Endothelial cell of umbilical vein (primary cell): ENCODE data around the gene LRFN5.

ENCODE experiments used
- EZH2 ChIP-seq: IDR thresholded peaks from 2 replicates; pipeline ENCODE4 v1.6.1; 2012; ENCODE audit warnings: borderline replicate concordance, low read depth, mild to moderate bottlenecking, moderate library complexity, low read length, inconsistent platforms; ENCODE audit not compliant: severe bottlenecking
- FOS ChIP-seq: IDR thresholded peaks from 2 replicates; pipeline ENCODE4 v1.6.1; 2011; ENCODE audit warnings: mild to moderate bottlenecking, low read length, moderate library complexity, borderline replicate concordance; ENCODE audit not compliant: insufficient read depth
- JUN ChIP-seq: IDR thresholded peaks from 2 replicates; pipeline ENCODE4 v1.6.1; 2011; ENCODE audit warnings: borderline replicate concordance, low read depth; ENCODE audit not compliant: insufficient read length, insufficient read depth
- MAX ChIP-seq: IDR thresholded peaks from 2 replicates; pipeline ENCODE4 v1.6.1; 2011; ENCODE audit not compliant: insufficient read depth, insufficient read length
- MYC ChIP-seq: IDR thresholded peaks from one replicate; pipeline ENCODE4 v1.6.1; 2011; ENCODE audit warnings: mild to moderate bottlenecking, low read depth, low read length
- POLR2A ChIP-seq: IDR thresholded peaks from 2 replicates; pipeline ENCODE4 v1.6.1; 2012; ENCODE audit warnings: low read depth, mild to moderate bottlenecking, control low read depth, low read length
- POLR2AphosphoS5 ChIP-seq: IDR thresholded peaks from 2 replicates; pipeline ENCODE4 v1.6.1; 2012; ENCODE audit warnings: low read depth, mild to moderate bottlenecking, control low read depth, low read length, moderate library complexity; ENCODE audit not compliant: insufficient read depth
- TF ChIP-seq, protein P1 (sequence below), 2 donors: IDR thresholded peaks; 1 replicate in 1 of 2; 2 replicates in 1 of 2; pipeline ENCODE4 v1.5.1; 2011; ENCODE audit warnings: low read length in 2 of 2, mild to moderate bottlenecking in 2 of 2, moderate library complexity in 2 of 2, control low read depth in 1 of 2, inconsistent platforms in 1 of 2, low read depth in 1 of 2; ENCODE audit not compliant: insufficient read depth in 1 of 2; ENCODE audit errors: extremely low read depth in 1 of 2

DNA sequence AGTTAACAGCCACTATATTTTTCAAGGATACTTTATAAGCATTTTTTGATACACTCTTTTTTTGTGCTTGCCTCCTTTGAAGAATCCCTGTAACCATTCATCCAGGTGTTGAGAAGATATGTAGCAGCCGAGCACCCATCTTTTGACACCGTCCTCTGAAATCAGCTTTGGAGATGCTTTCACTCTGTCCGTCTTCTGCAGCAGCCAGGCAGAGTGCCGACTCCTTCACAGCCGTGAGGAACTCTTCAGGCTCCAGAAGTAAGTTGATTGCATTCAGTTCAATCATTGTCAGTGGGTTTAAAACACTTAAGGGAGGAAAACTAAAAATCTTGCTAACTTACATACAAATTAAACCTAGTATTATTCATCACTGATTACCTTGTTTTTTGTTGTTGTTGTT is 160.1 kb downstream of the LRFN5 start:
- TF ChIP-seq EZH2 (no peak), POLR2A (no peak), MYC (no peak), MAX (no peak), POLR2AphosphoS5 (no peak), JUN (no peak), FOS (no peak)
- TF ChIP-seq, protein P1, sequence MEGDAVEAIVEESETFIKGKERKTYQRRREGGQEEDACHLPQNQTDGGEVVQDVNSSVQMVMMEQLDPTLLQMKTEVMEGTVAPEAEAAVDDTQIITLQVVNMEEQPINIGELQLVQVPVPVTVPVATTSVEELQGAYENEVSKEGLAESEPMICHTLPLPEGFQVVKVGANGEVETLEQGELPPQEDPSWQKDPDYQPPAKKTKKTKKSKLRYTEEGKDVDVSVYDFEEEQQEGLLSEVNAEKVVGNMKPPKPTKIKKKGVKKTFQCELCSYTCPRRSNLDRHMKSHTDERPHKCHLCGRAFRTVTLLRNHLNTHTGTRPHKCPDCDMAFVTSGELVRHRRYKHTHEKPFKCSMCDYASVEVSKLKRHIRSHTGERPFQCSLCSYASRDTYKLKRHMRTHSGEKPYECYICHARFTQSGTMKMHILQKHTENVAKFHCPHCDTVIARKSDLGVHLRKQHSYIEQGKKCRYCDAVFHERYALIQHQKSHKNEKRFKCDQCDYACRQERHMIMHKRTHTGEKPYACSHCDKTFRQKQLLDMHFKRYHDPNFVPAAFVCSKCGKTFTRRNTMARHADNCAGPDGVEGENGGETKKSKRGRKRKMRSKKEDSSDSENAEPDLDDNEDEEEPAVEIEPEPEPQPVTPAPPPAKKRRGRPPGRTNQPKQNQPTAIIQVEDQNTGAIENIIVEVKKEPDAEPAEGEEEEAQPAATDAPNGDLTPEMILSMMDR (IDR thresholded peaks at IDR 0.05; ENCODE audit: extremely low read depth in 1 of 2, insufficient read depth in 1 of 2, low read depth in 1 of 2, low read length in 2 of 2): no peak
